Measurements from ENCODE around the gene TOPORS.
"Not testable (repeated sequence)": the region's sequence is repeated elsewhere in the genome, so short reads cannot be mapped to it uniquely, and the experiment has no call there.

Gene TOPORS

DNA sequence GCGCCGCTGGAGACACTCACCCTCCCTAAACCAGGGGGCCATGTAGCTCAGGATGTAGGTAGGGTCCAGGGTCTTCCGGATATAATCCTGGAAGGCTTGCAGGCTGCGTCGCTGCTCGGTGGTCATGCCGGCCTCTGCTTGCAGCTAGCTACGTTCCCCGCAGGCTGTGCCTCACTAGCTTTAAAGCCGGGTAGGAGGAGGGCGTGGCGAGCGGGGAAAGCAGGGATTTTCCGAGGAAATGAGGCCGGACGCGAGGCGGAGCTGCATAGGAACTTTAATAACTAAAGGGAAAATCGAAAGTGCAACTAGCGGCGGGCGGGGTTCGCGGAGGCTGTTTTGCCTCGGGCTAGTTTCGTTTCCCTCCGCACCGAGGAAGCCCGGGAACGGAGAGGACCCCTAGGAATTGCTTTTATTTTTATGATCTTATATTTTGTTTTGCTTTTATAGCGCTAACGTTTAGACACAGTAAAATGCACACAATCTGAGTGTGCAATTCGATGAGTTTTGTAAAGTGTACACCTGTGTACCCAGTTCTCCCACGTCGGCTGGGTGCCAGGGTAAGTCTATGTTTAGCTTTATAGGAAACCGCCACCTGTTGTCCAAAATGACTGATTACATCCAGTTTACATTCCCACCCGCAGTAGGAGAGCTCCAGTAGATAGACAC lies 26.2 kb downstream of the TOPORS start, which contains the start of gene RIGI:
RIGI (minus strand) TSS at position 156 of the 666 bp plus-strand sequence; CDS start at position 126, 30 bp downstream.
- no peaks in the 10 kb centered on the region for H4K20me1 ChIP-seq (ENCODE audit: insufficient read depth, low read length)
- H3K27me3 ChIP-seq (ENCODE audit: insufficient read depth, low read length, poor library complexity), result no peaks in the 10 kb centered on the region
- TF ChIP-seq, protein P1, sequence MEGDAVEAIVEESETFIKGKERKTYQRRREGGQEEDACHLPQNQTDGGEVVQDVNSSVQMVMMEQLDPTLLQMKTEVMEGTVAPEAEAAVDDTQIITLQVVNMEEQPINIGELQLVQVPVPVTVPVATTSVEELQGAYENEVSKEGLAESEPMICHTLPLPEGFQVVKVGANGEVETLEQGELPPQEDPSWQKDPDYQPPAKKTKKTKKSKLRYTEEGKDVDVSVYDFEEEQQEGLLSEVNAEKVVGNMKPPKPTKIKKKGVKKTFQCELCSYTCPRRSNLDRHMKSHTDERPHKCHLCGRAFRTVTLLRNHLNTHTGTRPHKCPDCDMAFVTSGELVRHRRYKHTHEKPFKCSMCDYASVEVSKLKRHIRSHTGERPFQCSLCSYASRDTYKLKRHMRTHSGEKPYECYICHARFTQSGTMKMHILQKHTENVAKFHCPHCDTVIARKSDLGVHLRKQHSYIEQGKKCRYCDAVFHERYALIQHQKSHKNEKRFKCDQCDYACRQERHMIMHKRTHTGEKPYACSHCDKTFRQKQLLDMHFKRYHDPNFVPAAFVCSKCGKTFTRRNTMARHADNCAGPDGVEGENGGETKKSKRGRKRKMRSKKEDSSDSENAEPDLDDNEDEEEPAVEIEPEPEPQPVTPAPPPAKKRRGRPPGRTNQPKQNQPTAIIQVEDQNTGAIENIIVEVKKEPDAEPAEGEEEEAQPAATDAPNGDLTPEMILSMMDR (IDR thresholded peaks at IDR 0.05; ENCODE audit: borderline replicate concordance, extremely low read depth, low read length, poor library complexity, severe bottlenecking), result peak; percentile 71
- TF ChIP-seq EZH2 (IDR thresholded peaks at IDR 0.05; ENCODE audit: borderline replicate concordance, low read depth, low read length, severe bottlenecking), result no peak
- peak; percentile 81 for DNase-seq
- peak within 1 kb of the TSS; percentile 93 for H2AFZ ChIP-seq (ENCODE audit: low read depth, low read length)
- H3K4me1 ChIP-seq (ENCODE audit: insufficient read depth, low read length), result peaks cover 31% of the 10 kb centered on the region
- H3K79me2 ChIP-seq (ENCODE audit: insufficient read depth, low read length), result peaks cover 35% of the 10 kb centered on the region
- peak within 1 kb of the TSS; percentile 88 for H3K27ac ChIP-seq (ENCODE audit: low read length)
- ATAC-seq (ENCODE audit: insufficient read depth, low read depth), result peak; percentile 84
- H3K4me2 ChIP-seq (ENCODE audit: insufficient read depth, low read length), result peak within 1 kb of the TSS; percentile 73
- H3K9ac ChIP-seq (ENCODE audit: low read depth, low read length), result peak within 1 kb of the TSS; percentile 74
- peaks cover 4% of the 10 kb centered on the region for H3K9me3 ChIP-seq (ENCODE audit: insufficient read depth, low read length, severe bottlenecking)
- peaks cover 8% of the 10 kb centered on the region; the same call in 1 of the 2 replicates for H3K36me3 ChIP-seq (ENCODE audit: insufficient read depth, low read length)
- peak within 1 kb of the TSS; percentile 50 to 96 for H3K4me3 ChIP-seq (ENCODE audit: low read depth in 1 of 2, low read length in 2 of 2)

DNA sequence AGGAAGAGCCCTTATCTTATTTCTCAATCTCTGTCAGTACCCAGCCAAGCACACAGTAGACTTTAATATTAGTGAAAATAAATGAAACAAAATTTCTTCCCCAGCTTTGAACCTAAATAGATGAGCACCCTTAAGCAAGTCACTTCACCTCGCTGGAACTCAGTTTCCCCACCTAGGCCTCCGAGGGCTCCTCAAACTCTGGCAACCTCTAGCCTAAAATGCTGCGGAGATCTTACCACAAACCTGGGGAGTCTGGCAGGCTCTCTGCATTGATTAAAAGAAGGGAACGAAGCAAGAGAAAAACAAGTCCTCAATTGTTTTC lies 26.7 kb downstream of the TOPORS start:
- no peak; the same call in 2 of the 3 replicates for ATAC-seq (ENCODE audit: insufficient read depth, low read depth)
- Histone ChIP-seq H4K20me1 (ENCODE audit: insufficient read depth, low read length) (no peaks in the 10 kb centered on the region), H3K36me3 (ENCODE audit: insufficient read depth, low read length) (peaks cover 8% of the 10 kb centered on the region; the same call in 1 of the 2 replicates), H3K27ac (ENCODE audit: low read length) (peak overlapping the region; percentile 88), H3K9ac (ENCODE audit: low read depth, low read length) (peak overlapping the region; percentile 74), H3K4me3 (ENCODE audit: low read depth in 1 of 2, low read length in 2 of 2) (peak overlapping the region; percentile 50 to 96), H3K79me2 (ENCODE audit: insufficient read depth, low read length) (peaks cover 35% of the 10 kb centered on the region), H2AFZ (ENCODE audit: low read depth, low read length) (peak overlapping the region; percentile 93), H3K4me2 (ENCODE audit: insufficient read depth, low read length) (peak overlapping the region; percentile 73), H3K27me3 (ENCODE audit: insufficient read depth, low read length, poor library complexity) (no peaks in the 10 kb centered on the region), H3K4me1 (ENCODE audit: insufficient read depth, low read length) (peaks cover 31% of the 10 kb centered on the region), H3K9me3 (ENCODE audit: insufficient read depth, low read length, severe bottlenecking) (peaks cover 4% of the 10 kb centered on the region)
- TF ChIP-seq, protein P1 (IDR thresholded peaks at IDR 0.05; ENCODE audit: borderline replicate concordance, extremely low read depth, low read length, poor library complexity, severe bottlenecking), result no peak
- TF ChIP-seq EZH2 (IDR thresholded peaks at IDR 0.05; ENCODE audit: borderline replicate concordance, low read depth, low read length, severe bottlenecking), result no peak
- no peak for DNase-seq

DNA sequence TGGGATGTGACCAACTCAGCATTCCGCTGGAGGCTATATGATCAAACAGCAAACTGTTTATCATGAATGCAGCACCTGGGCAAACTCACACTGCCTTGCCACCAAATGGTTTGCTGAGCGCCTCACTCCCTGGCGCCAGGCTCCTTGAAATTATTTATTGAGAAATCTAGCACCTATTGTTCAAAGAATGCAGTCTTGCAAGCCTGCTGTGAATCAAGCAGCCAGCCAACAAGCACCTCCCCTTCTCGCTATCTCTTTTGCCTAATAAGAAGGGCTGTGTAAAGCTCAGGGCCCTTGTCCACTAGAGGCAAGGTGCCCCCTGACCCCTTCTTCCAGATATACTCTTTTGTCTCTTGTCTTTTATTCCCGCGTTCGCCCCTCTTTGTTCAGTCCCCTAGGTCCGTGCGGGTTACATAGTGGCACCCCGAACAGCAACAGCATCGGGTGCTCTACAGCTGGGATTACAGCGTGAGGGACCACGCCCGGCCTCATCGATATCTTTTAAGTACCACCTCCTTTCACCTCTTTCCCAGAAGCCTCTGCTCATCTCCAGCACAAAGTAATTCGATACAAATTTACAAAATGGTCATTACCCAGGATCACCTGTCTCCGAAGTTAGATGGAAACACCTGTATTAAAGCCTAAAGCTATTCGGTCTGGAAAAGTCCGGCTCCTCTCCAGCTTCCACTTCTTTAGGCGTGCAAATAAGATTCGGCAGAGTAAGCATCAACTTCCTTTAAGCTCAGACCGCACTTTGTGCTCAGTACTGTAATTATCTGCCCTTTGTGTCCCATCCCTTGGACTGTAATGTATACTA lies 27.3 kb downstream of the TOPORS start:
- DNase-seq (peak; percentile 10), ATAC-seq (ENCODE audit: insufficient read depth, low read depth) (peak; percentile 21; the same call in 2 of the 3 replicates)
- Histone ChIP-seq H3K4me1 (ENCODE audit: insufficient read depth, low read length) (peaks cover 31% of the 10 kb centered on the region), H3K27me3 (ENCODE audit: insufficient read depth, low read length, poor library complexity) (no peaks in the 10 kb centered on the region), H3K27ac (ENCODE audit: low read length) (peak overlapping the region; percentile 88; the same call in 1 of the 2 replicates), H3K4me3 (ENCODE audit: low read depth in 1 of 2, low read length in 2 of 2) (peak overlapping the region; percentile 50 to 96), H2AFZ (ENCODE audit: low read depth, low read length) (peak overlapping the region; percentile 93), H3K36me3 (ENCODE audit: insufficient read depth, low read length) (peaks cover 8% of the 10 kb centered on the region; the same call in 1 of the 2 replicates), H3K9ac (ENCODE audit: low read depth, low read length) (peak overlapping the region; percentile 74), H3K9me3 (ENCODE audit: insufficient read depth, low read length, severe bottlenecking) (peaks cover 4% of the 10 kb centered on the region), H3K4me2 (ENCODE audit: insufficient read depth, low read length) (peak overlapping the region; percentile 73), H4K20me1 (ENCODE audit: insufficient read depth, low read length) (no peaks in the 10 kb centered on the region), H3K79me2 (ENCODE audit: insufficient read depth, low read length) (peaks cover 35% of the 10 kb centered on the region)
- TF ChIP-seq EZH2 (IDR thresholded peaks at IDR 0.05; ENCODE audit: borderline replicate concordance, low read depth, low read length, severe bottlenecking), result no peak
- TF ChIP-seq, protein P1 (IDR thresholded peaks at IDR 0.05; ENCODE audit: borderline replicate concordance, extremely low read depth, low read length, poor library complexity, severe bottlenecking), result no peak

DNA sequence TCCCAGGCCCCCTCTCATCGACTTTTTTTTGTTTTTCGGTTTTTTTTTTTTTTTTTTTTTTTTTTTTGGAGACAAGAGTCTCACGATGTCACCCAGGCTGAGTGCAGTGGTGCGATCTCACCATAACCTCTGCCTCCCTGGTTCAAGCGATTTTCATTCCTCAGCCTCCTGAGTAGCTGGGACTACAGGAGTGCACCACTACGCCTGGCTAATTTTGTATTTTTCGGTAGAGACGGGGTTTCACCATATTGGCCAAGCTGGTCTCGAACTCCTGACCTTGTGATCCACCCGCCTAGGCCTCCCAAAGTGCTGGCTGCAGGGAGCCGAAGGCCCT lies 27.9 kb downstream of the TOPORS start:
- peak overlapping the region; percentile 74; the same call in 1 of the 2 replicates for H3K9ac ChIP-seq (ENCODE audit: low read depth, low read length)
- not testable (repeated sequence) for H3K27ac ChIP-seq (ENCODE audit: low read length); H3K9me3 ChIP-seq (ENCODE audit: insufficient read depth, low read length, severe bottlenecking); H3K36me3 ChIP-seq (ENCODE audit: insufficient read depth, low read length); H3K27me3 ChIP-seq (ENCODE audit: insufficient read depth, low read length, poor library complexity); DNase-seq; H4K20me1 ChIP-seq (ENCODE audit: insufficient read depth, low read length); H2AFZ ChIP-seq (ENCODE audit: low read depth, low read length); ATAC-seq (ENCODE audit: insufficient read depth, low read depth)
- H3K4me1 ChIP-seq (ENCODE audit: insufficient read depth, low read length), result peaks cover 31% of the 10 kb centered on the region
- H3K79me2 ChIP-seq (ENCODE audit: insufficient read depth, low read length), result peaks cover 35% of the 10 kb centered on the region
- peak overlapping the region; percentile 73 for H3K4me2 ChIP-seq (ENCODE audit: insufficient read depth, low read length)
- H3K4me3 ChIP-seq (ENCODE audit: low read depth in 1 of 2, low read length in 2 of 2), result peak overlapping the region in 1 of 2 experiments; percentile 96; a peak in 2 of 4 replicates
